Suprapubic skin (tissue), 4 donors: ENCODE measurements around the gene AHCYL1.

Experiments used
- POLR2A ChIP-seq, 2 donors: fragments of 450-650 bp; IDR thresholded peaks; one replicate each; pipeline ENCODE4 v1.6.1; 2017; ENCODE audit warnings: antibody characterized with exemption in 2 of 2, mild to moderate bottlenecking in 2 of 2, moderate library complexity in 2 of 2
- POLR2AphosphoS5 ChIP-seq, 3 donors: sonication (generic); formaldehyde crosslinking; IDR thresholded peaks; one replicate each; pipeline ENCODE4 v1.6.1; 2017; ENCODE audit warnings: antibody characterized with exemption in 3 of 3
- TF ChIP-seq, protein P1 (sequence below), 2 donors: fragments of 200-600 bp in 1 of 2; fragments of 450-650 bp in 1 of 2; sonication (generic) in 1 of 2; IDR thresholded peaks; one replicate each; pipeline ENCODE4 v1.5.1; 2016 to 2019; ENCODE audit warnings: antibody characterized with exemption in 2 of 2, mild to moderate bottlenecking in 1 of 2, moderate library complexity in 1 of 2

DNA sequence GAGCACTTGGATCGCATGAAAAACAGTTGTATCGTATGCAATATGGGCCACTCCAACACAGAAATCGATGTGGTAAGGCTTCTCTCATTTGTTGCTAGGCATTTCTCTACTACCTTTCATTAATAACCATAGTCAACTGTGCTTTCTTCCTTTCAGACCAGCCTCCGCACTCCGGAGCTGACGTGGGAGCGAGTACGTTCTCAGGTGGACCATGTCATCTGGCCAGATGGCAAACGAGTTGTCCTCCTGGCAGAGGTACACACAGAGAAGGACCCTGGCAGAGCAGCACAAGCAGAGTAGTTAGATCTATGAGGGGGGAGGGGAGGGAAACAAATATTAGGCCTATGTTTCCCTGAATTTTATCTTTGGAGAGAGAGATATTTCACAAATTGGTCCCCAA is 33.8 kb downstream of the AHCYL1 start:
- TF ChIP-seq, protein P1, sequence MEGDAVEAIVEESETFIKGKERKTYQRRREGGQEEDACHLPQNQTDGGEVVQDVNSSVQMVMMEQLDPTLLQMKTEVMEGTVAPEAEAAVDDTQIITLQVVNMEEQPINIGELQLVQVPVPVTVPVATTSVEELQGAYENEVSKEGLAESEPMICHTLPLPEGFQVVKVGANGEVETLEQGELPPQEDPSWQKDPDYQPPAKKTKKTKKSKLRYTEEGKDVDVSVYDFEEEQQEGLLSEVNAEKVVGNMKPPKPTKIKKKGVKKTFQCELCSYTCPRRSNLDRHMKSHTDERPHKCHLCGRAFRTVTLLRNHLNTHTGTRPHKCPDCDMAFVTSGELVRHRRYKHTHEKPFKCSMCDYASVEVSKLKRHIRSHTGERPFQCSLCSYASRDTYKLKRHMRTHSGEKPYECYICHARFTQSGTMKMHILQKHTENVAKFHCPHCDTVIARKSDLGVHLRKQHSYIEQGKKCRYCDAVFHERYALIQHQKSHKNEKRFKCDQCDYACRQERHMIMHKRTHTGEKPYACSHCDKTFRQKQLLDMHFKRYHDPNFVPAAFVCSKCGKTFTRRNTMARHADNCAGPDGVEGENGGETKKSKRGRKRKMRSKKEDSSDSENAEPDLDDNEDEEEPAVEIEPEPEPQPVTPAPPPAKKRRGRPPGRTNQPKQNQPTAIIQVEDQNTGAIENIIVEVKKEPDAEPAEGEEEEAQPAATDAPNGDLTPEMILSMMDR (IDR thresholded peaks at IDR 0.05), result no peak
- no peak for TF ChIP-seq POLR2A (IDR thresholded peaks at IDR 0.05)
- no peak for TF ChIP-seq POLR2AphosphoS5 (IDR thresholded peaks at IDR 0.05)
